Mammary epithelial cell (primary cell): ENCODE measurements around the gene KLF13.

Source experiments
- CTCF ChIP-seq, 2 donors: IDR thresholded peaks in 1 of 2; conservative IDR thresholded peaks in 1 of 2; 2 replicates each; pipeline ENCODE4 v1.5.1; 2011 to 2012; ENCODE audit warnings: inconsistent platforms in 2 of 2, low read length in 2 of 2, mild to moderate bottlenecking in 2 of 2, control low read depth in 1 of 2, low read depth in 1 of 2; ENCODE audit not compliant: insufficient read depth in 1 of 2; ENCODE audit errors: extremely low read depth in 1 of 2
- EZH2 ChIP-seq: IDR thresholded peaks from 2 replicates; pipeline ENCODE4 v1.6.1; 2012; ENCODE audit warnings: low read length, inconsistent platforms, borderline replicate concordance

GRCh38 chr15:31321418-31321817 is 5.2 kb upstream of the KLF13 start:
- no peak for TF ChIP-seq CTCF (conservative IDR thresholded peaks at IDR 0.05 in 1 of 2, IDR thresholded peaks at IDR 0.05 in 1 of 2; ENCODE audit: extremely low read depth in 1 of 2, insufficient read depth in 1 of 2, low read depth in 1 of 2, low read length in 2 of 2)
- no peak for TF ChIP-seq EZH2
